Measurements from ENCODE around the gene TAGAP.

GRCh38 chr6:159063549-159063948 lies 18.8 kb upstream of the TAGAP start:
- TF ChIP-seq, protein P1, sequence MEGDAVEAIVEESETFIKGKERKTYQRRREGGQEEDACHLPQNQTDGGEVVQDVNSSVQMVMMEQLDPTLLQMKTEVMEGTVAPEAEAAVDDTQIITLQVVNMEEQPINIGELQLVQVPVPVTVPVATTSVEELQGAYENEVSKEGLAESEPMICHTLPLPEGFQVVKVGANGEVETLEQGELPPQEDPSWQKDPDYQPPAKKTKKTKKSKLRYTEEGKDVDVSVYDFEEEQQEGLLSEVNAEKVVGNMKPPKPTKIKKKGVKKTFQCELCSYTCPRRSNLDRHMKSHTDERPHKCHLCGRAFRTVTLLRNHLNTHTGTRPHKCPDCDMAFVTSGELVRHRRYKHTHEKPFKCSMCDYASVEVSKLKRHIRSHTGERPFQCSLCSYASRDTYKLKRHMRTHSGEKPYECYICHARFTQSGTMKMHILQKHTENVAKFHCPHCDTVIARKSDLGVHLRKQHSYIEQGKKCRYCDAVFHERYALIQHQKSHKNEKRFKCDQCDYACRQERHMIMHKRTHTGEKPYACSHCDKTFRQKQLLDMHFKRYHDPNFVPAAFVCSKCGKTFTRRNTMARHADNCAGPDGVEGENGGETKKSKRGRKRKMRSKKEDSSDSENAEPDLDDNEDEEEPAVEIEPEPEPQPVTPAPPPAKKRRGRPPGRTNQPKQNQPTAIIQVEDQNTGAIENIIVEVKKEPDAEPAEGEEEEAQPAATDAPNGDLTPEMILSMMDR (IDR thresholded peaks at IDR 0.05 in 2 of 3, conservative IDR thresholded peaks at IDR 0.05 in 1 of 3; ENCODE audit: borderline replicate concordance in 1 of 3, insufficient read depth in 1 of 3, low read depth in 2 of 3, low read length in 2 of 3), result no peak
- no peak for TF ChIP-seq POLR2AphosphoS5 (IDR thresholded peaks at IDR 0.05; ENCODE audit: low read depth, low read length)
- no peak for TF ChIP-seq SP1 (IDR thresholded peaks at IDR 0.05; ENCODE audit: low read depth)
- TF ChIP-seq, protein P2, sequence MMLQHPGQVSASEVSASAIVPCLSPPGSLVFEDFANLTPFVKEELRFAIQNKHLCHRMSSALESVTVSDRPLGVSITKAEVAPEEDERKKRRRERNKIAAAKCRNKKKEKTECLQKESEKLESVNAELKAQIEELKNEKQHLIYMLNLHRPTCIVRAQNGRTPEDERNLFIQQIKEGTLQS (IDR thresholded peaks at IDR 0.05), result no peak
- TF ChIP-seq, protein P3, sequence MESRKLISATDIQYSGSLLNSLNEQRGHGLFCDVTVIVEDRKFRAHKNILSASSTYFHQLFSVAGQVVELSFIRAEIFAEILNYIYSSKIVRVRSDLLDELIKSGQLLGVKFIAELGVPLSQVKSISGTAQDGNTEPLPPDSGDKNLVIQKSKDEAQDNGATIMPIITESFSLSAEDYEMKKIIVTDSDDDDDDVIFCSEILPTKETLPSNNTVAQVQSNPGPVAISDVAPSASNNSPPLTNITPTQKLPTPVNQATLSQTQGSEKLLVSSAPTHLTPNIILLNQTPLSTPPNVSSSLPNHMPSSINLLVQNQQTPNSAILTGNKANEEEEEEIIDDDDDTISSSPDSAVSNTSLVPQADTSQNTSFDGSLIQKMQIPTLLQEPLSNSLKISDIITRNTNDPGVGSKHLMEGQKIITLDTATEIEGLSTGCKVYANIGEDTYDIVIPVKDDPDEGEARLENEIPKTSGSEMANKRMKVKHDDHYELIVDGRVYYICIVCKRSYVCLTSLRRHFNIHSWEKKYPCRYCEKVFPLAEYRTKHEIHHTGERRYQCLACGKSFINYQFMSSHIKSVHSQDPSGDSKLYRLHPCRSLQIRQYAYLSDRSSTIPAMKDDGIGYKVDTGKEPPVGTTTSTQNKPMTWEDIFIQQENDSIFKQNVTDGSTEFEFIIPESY (IDR thresholded peaks at IDR 0.05; ENCODE audit: extremely low read depth, insufficient replicate concordance, low read length), result no peak
- TF ChIP-seq EZH2 (IDR thresholded peaks at IDR 0.05), result no peak
- TF ChIP-seq POLR2A (IDR thresholded peaks at IDR 0.05; ENCODE audit: borderline replicate concordance, extremely low read depth, insufficient read depth, insufficient read length), result no peak
- TF ChIP-seq JUND (IDR thresholded peaks at IDR 0.05), result no peak
- TF ChIP-seq ZNF274 (IDR thresholded peaks at IDR 0.05; ENCODE audit: low read depth, low read length), result no peak
- TF ChIP-seq RAD21 (IDR thresholded peaks at IDR 0.05; ENCODE audit: low read depth), result no peak
- no peak for TF ChIP-seq ELF1 (IDR thresholded peaks at IDR 0.05; ENCODE audit: borderline replicate concordance, low read depth)

Measured in HCT116 (cell line).